Caco-2 (cell line): ENCODE measurements around the gene APOC4. TPM values are rescaled to one million over a fixed set of nuclear protein-coding genes. Genes with fewer than 3 reads are reported as not detected.
"Not testable (repeated sequence)": the region's sequence is repeated elsewhere in the genome, so short reads cannot be mapped to it uniquely, and the experiment has no call there.

Experiments used
- BruUV-seq: library from RNA; stranded (reverse); fragments of 400-500 nt; replicated peaks from 2 replicates; lab custom pipeline; 2021; lab: Mats Ljungman, UMichigan
- CTCF ChIA-PET: fragments of 300-600 bp; sonication (Branson Sonifier 250); formaldehyde crosslinking; loops from one replicate; lab custom pipeline; 2022; ENCODE audit warnings: antibody characterized with exemption; lab: Charles Lee
- POLR2A ChIA-PET: fragments of 300-600 bp; sonication (Branson Sonifier 250); formaldehyde crosslinking; loops from one replicate; lab custom pipeline; 2022; ENCODE audit warnings: antibody characterized with exemption; lab: Charles Lee
- DNase-seq, 2 experiments: peaks; one replicate each; pipeline versions ENCODE4 v3.0.0 to v3.0.0-alpha.2; 2020 to 2022
- H3K27me3 ChIP-seq: replicated peaks from 2 replicates; pipeline ENCODE4 v1.6.0; 2011; ENCODE audit warnings: low read length; ENCODE audit not compliant: control insufficient read depth, insufficient read depth
- H3K36me3 ChIP-seq: 2 replicates; pipeline ENCODE4 v1.5.1; 2011; ENCODE audit warnings: low read length; ENCODE audit not compliant: control insufficient read depth, insufficient read depth
- H3K4me1 ChIP-seq: fragments of 250-450 bp; sonication (Bioruptor Pico); 2 replicates; pipeline ENCODE4 v1.5.1; 2020; ENCODE audit warnings: mild to moderate bottlenecking
- H3K4me3 ChIP-seq: 2 replicates; pipeline ENCODE4 v1.5.1; 2011; ENCODE audit warnings: low read depth, mild to moderate bottlenecking, control low read depth, low read length
- H3K9me3 ChIP-seq: fragments of 250-450 bp; sonication (Bioruptor Pico); 2 replicates; pipeline ENCODE4 v1.5.1; 2020; ENCODE audit warnings: mild to moderate bottlenecking, moderate library complexity
- H3K27ac Mint-ChIP-seq: one replicate; pipeline ENCODE4 v1.8.0; 2022; ENCODE audit warnings: mixed read lengths; ENCODE audit not compliant: unreplicated experiment
- H3K27me3 Mint-ChIP-seq: one replicate; pipeline ENCODE4 v1.8.0; 2022; ENCODE audit warnings: mixed read lengths; ENCODE audit not compliant: insufficient read depth, unreplicated experiment
- H3K36me3 Mint-ChIP-seq: one replicate; pipeline ENCODE4 v1.8.0; 2022; ENCODE audit warnings: mild to moderate bottlenecking, mixed read lengths; ENCODE audit not compliant: insufficient read depth, unreplicated experiment
- H3K4me1 Mint-ChIP-seq: one replicate; pipeline ENCODE4 v1.8.0; 2022; ENCODE audit warnings: low read depth, mixed read lengths; ENCODE audit not compliant: unreplicated experiment
- H3K4me3 Mint-ChIP-seq: one replicate; pipeline ENCODE4 v1.8.0; 2022; ENCODE audit warnings: mild to moderate bottlenecking, moderate library complexity, mixed read lengths; ENCODE audit not compliant: unreplicated experiment
- H3K9me3 Mint-ChIP-seq: one replicate; pipeline ENCODE4 v1.8.0; 2022; ENCODE audit warnings: mixed read lengths; ENCODE audit not compliant: unreplicated experiment
- intact Hi-C: fragments of 100-400 bp; cut with micrococcal nuclease; formaldehyde crosslinking; loops from one replicate; pipeline ENCODE4 v1.10.0; 2022; ENCODE audit not compliant: unreplicated experiment
- total RNA-seq: library from RNA; stranded (reverse); gene quantifications from 2 replicates; pipeline ENCODE4 v1.2.3, GENCODE V29; 2022
- TF ChIP-seq, protein P1 (sequence below), 2 experiments: fragments of 200-600 bp in 1 of 2; IDR thresholded peaks; 1 replicate in 1 of 2; 2 replicates in 1 of 2; pipeline versions ENCODE4 v1.5.1 to v1.8.0; 2011 to 2022; ENCODE audit warnings: antibody characterized with exemption in 1 of 2, control low read depth in 1 of 2, inconsistent platforms in 1 of 2, low read depth in 1 of 2, low read length in 1 of 2, mild to moderate bottlenecking in 1 of 2, moderate library complexity in 1 of 2; ENCODE audit not compliant: insufficient read depth in 1 of 2, severe bottlenecking in 1 of 2, unreplicated experiment in 1 of 2

Gene APOC4
- total RNA-seq, 1 experiment from 2014 or later, result not detected

DNA sequence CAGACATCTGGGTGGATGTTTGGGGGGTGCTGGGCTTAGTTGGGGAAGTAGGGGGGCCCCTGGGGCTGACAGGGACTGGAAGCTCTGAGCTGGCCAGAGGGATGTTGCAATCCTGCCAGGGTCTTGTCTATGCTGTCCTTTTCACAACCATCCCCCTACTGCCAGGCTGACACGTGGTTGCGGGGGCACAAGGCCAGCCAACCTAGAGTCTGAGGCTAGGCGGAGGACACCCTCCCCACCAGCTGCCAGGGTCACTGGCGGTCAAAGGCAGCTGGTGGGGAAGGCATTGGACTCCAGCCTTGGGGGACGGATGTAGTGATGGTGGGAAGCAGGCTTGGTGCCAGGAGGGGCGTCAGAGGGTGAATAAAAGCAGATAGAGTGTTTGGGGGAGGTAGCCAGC, 29.2 kb upstream of the APOC4 start:
- peaks cover 18% of the 10 kb centered on the region for H3K4me1 ChIP-seq
- peaks cover 68% of the 10 kb centered on the region for H3K36me3 Mint-ChIP-seq
- H3K4me3 ChIP-seq, result no peak overlapping the region
- H3K4me1 Mint-ChIP-seq, result peaks cover 51% of the 10 kb centered on the region
- no peaks in the 10 kb centered on the region for H3K27me3 Mint-ChIP-seq
- ChIA-PET POLR2A (no interaction called here), CTCF (no interaction called here)
- DNase-seq, result no peak
- no peaks in the 10 kb centered on the region for H3K27me3 ChIP-seq
- BruUV-seq, result no TSS peak
- no peak overlapping the region for H3K27ac Mint-ChIP-seq
- peaks cover 2% of the 10 kb centered on the region for H3K36me3 ChIP-seq
- TF ChIP-seq, protein P1, sequence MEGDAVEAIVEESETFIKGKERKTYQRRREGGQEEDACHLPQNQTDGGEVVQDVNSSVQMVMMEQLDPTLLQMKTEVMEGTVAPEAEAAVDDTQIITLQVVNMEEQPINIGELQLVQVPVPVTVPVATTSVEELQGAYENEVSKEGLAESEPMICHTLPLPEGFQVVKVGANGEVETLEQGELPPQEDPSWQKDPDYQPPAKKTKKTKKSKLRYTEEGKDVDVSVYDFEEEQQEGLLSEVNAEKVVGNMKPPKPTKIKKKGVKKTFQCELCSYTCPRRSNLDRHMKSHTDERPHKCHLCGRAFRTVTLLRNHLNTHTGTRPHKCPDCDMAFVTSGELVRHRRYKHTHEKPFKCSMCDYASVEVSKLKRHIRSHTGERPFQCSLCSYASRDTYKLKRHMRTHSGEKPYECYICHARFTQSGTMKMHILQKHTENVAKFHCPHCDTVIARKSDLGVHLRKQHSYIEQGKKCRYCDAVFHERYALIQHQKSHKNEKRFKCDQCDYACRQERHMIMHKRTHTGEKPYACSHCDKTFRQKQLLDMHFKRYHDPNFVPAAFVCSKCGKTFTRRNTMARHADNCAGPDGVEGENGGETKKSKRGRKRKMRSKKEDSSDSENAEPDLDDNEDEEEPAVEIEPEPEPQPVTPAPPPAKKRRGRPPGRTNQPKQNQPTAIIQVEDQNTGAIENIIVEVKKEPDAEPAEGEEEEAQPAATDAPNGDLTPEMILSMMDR (IDR thresholded peaks at IDR 0.05; ENCODE audit: insufficient read depth in 1 of 2, low read depth in 1 of 2, low read length in 1 of 2, severe bottlenecking in 1 of 2, unreplicated experiment in 1 of 2), result no peak
- intact Hi-C loops, result no loop called here
- no peaks in the 10 kb centered on the region for H3K9me3 ChIP-seq
- H3K9me3 Mint-ChIP-seq, result no peaks in the 10 kb centered on the region
- no peak overlapping the region for H3K4me3 Mint-ChIP-seq

- Mint-ChIP-seq H3K4me1 (peaks cover 46% of the 10 kb centered on the region), H3K36me3 (peaks cover 62% of the 10 kb centered on the region), H3K4me3 (peak overlapping the region; percentile 95), H3K27ac (peak overlapping the region; percentile 95)
- not testable (repeated sequence) for H3K27me3 ChIP-seq, H3K9me3 Mint-ChIP-seq, DNase-seq, H3K36me3 ChIP-seq, BruUV-seq, H3K27me3 Mint-ChIP-seq, H3K9me3 ChIP-seq
- Histone ChIP-seq H3K4me1 (peaks cover 18% of the 10 kb centered on the region), H3K4me3 (peak overlapping the region; percentile 57)
- ChIA-PET CTCF (interaction anchor here (1.0 kb wide), 1 partner anchor 38 kb away, joined by 4 read pairs; no protein-coding TSS in a partner anchor), POLR2A (interaction anchor here (0.7 to 2.1 kb wide), 2 partner anchors 8 to 105 kb away, joined by 4 to 17 read pairs; partner anchors contain the start of genes APOE and BCAM)
- intact Hi-C loops, result loop anchor here (1.0 kb wide), 1 partner anchor 7 kb away; no protein-coding TSS in a partner anchor
Observed at GRCh38 chr19:44913512-44914432, 28.3 kb upstream of the APOC4 start.

DNA sequence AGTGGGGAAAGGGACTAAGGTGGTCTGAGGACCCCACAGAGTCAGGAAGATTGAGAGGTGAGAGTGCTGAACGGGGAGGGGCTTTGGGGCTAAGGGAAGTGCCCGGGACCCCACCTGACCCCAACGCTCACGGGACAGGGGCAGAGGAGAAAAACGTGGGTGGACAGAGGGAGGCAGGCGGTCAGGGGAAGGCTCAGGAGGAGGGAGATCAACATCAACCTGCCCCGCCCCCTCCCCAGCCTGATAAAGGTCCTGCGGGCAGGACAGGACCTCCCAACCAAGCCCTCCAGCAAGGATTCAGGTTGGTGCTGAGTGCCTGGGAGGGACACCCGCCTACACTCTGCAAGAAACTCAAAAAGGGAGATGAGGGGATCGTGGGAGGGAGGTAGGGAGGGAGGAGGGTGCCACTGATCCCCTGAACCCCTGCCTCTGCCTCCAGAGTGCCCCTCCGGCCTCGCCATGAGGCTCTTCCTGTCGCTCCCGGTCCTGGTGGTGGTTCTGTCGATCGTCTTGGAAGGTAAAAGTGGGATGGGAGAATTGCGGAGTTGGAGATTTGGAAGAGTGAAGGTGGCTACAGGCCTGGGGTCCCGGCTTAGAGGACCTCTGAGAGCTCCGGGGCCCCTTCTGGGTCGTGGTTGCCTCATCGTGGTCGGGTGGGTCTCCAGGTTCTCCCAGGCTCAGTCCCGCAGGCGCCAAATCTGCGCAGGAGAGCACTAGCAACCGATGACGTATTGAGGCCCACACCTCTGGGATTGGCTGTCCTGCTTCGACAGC, 27.4 kb upstream of the APOC4 start, which contains the start of gene APOC1:
Gene APOC1 (plus strand): TSS at position 176 of the 774 bp plus-strand sequence. CDS start 284 bp downstream, at position 460.
- H3K36me3 ChIP-seq, H3K9me3 ChIP-seq, H3K27me3 ChIP-seq, H3K27me3 Mint-ChIP-seq, H3K9me3 Mint-ChIP-seq: not testable (repeated sequence)
- peaks cover 57% of the 10 kb centered on the region for H3K36me3 Mint-ChIP-seq
- ChIA-PET POLR2A (interaction anchor here (0.5 to 2.1 kb wide), 6 partner anchors 9 to 220 kb away, joined by 3 to 35 read pairs (median 4); partner anchors contain the start of genes APOE and BCAM), CTCF (interaction anchor here (0.7 to 1.2 kb wide), 3 partner anchors 32 to 38 kb away, joined by 4 to 6 read pairs (median 5); no protein-coding TSS in a partner anchor)
- DNase-seq, result peak; percentile 92
- peaks cover 18% of the 10 kb centered on the region for H3K4me1 ChIP-seq
- peak within 1 kb of the TSS; percentile 95 for H3K27ac Mint-ChIP-seq
- peaks cover 40% of the 10 kb centered on the region for H3K4me1 Mint-ChIP-seq
- peak within 1 kb of the TSS; percentile 57 for H3K4me3 ChIP-seq
- BruUV-seq, result TSS peak; percentile 90
- H3K4me3 Mint-ChIP-seq, result peak within 1 kb of the TSS; percentile 95
- intact Hi-C loops, result loop anchor here (1.0 kb wide), 1 partner anchor 8 kb away; no protein-coding TSS in a partner anchor
